NCI-H748 (cell line): ENCODE results near the gene COG4.

Experiments used
- DNase-seq: peaks from one replicate; lab custom pipeline; 2025; ENCODE audit not compliant: unreplicated experiment; lab: John Stamatoyannopoulos, UW

COG4 gene

DNA sequence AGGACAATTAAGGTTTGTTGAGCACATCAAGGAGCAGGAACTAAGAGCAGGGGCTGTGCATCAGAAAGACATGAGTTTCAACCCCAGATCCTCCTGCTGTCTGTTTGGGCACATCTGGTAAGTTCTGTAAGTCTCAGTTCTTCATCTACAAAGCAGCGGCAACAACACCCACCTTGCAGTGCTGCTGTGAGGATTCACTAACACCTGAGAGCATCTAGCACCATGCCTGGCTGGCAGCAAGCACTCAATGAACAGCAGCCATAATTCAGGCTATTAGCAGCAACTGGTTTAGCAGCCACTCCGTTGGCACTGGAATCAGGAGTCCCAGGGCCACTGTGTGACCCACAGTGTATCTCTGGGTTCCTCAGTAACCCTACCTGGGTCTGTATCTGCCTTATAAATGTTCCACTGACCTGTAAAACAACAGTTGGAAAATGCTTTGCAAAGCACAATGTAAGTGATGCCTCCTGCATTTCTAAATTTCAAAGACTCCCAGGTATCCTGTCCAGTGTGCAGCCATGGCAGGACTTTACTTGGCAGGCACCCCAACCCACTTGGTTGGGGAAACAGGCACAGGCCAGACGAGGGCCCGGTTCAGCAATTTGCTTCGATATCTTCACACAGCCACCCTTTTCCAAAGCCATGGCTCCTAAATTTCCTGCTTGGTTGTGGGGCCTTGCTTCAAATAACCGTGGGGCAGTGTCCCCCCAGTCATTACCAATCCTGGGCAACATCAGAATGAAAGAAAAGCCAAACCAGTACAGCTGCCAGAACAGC is 88.7 kb downstream of the COG4 start:
- no peak for DNase-seq

DNA sequence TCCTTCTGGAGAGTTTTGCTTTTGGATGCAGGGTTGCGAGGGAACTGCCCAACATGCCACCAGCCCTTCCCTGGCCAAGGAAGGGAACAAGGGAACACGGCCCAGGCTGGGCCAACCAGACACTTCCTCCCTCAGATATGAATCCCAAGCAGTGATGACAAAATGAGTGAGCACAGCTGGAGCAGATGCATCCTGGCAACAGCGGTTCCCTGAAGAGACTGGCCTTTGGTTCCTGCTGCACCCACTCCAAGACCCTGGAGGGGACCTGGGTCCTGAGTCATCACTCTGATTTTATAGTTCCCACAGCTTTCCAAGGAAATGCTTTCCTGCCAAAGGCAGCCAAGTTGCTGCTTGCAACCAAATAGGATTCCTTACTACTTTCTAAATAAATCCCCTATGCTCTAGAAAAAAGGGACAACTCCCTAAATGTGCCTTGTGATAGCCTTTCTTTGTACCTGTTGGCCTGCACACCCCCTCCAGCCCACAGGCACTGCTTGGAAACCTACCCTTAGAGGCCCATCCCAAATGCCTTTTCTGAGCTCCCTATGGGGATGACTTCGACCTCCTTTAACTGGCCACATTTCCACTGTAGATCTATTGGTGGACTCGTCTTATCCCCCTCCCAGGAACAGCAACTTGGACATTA is 89.8 kb downstream of the COG4 start:
- DNase-seq = no peak

DNA sequence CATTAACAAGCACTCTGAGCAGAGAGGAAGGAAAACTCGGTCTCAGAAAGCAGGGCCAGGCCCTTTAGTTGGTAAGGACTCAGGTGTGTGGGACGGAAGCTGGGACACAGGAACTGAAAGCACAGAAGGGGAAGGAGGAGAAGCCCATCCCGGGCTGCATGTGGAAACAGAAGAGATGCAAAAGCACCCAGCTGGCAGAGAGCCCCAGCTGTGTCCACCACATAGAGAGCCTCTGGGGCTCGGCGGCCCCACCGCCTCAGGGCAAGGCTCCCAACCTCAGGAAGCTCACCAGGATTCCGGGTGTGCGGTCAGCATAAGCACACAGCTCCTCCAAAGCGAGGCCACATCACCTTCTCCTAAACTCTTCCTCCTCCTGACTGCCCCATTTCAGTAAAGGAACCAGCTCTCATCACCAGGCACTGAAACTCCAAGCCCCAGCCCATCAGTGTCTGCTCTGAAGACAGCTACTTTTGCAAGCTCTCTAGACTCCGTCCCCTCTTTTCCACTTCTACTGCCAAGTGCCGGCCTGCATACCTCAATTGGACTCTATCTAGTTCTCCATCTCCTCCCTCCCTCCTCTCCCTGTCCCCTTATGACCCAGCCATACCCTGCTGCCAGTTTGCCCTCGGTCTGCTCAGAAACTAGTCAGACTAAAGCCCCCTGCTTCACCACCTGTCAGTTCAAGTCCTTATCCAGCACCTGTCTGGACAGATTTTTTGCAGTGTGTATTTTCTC is 90.5 kb downstream of the COG4 start:
- no peak for DNase-seq

DNA sequence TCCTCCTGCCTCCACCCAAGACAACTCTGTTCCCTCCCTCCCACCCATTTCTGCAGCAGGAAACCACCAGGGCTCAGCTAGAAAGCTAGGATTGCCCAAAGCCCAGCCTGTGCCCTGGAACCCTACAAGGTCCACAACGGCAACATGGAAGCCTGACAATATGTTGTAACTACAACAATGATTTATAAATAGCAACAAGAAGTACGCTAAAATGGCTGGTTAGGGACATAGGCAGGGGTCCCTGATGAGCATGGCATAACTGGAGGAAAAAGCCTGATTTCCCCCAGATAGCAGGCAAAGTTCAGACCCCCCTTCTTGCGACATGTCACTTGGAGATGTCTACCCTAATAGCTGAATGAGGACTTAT is 91.0 kb downstream of the COG4 start:
- DNase-seq = no peak

DNA sequence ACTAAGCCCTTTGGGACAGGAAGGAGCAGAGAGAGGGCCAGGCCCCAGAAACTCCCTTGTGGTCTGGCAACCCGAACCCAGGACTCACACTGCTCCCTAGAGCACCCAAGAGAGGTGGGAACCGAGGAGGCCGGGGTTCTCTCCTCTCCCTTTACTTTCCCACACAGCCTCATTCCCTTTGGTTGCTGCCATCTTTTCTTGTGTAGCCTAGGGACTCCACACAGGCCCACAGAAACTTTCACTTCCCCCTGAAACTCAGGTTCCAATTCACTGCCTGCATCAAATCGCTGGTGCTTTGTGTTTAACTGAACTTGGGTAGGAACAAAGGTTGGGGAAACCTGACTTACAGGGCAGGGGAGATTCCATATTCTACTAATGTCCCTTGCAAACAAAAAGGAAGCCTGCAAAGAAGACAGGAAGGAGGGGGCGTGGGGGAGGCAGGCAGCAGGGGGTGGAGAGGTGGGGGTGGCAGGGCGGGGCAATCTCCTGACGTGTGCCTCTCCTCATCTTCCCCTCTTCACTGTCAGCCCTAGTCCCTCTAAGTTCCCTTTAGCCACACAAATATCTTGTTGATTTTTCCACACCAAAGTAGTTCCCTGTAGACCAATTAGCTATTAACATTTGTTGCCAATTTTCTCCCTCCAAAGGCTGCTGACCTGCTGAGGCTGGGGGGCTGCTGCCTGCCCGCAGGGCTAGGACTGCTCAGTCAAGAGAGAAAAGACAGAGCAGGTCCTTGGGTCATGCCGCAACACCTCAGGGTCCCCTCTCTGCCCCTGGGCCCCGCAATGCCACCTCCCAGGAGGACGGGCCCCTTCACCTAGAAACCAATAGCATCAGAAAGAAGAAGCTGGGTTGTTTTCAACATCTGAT is 92.5 kb downstream of the COG4 start:
- DNase-seq = no peak
